Measurements from ENCODE around the gene HPN.

GRCh38 chr19:35094656-35095055, 53.1 kb downstream of the HPN start:
- TF ChIP-seq POLR2AphosphoS5 (IDR thresholded peaks at IDR 0.05; ENCODE audit: low read depth) (no peak), EZH2phosphoT487 (IDR thresholded peaks at IDR 0.05; ENCODE audit: unreplicated experiment) (no peak), EZH2 (IDR thresholded peaks at IDR 0.05; ENCODE audit: low read depth, unreplicated experiment) (no peak)
- TF ChIP-seq, protein P1, sequence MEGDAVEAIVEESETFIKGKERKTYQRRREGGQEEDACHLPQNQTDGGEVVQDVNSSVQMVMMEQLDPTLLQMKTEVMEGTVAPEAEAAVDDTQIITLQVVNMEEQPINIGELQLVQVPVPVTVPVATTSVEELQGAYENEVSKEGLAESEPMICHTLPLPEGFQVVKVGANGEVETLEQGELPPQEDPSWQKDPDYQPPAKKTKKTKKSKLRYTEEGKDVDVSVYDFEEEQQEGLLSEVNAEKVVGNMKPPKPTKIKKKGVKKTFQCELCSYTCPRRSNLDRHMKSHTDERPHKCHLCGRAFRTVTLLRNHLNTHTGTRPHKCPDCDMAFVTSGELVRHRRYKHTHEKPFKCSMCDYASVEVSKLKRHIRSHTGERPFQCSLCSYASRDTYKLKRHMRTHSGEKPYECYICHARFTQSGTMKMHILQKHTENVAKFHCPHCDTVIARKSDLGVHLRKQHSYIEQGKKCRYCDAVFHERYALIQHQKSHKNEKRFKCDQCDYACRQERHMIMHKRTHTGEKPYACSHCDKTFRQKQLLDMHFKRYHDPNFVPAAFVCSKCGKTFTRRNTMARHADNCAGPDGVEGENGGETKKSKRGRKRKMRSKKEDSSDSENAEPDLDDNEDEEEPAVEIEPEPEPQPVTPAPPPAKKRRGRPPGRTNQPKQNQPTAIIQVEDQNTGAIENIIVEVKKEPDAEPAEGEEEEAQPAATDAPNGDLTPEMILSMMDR (conservative IDR thresholded peaks at IDR 0.05; ENCODE audit: low read depth in 2 of 2), result no peak
- TF ChIP-seq, protein P2, sequence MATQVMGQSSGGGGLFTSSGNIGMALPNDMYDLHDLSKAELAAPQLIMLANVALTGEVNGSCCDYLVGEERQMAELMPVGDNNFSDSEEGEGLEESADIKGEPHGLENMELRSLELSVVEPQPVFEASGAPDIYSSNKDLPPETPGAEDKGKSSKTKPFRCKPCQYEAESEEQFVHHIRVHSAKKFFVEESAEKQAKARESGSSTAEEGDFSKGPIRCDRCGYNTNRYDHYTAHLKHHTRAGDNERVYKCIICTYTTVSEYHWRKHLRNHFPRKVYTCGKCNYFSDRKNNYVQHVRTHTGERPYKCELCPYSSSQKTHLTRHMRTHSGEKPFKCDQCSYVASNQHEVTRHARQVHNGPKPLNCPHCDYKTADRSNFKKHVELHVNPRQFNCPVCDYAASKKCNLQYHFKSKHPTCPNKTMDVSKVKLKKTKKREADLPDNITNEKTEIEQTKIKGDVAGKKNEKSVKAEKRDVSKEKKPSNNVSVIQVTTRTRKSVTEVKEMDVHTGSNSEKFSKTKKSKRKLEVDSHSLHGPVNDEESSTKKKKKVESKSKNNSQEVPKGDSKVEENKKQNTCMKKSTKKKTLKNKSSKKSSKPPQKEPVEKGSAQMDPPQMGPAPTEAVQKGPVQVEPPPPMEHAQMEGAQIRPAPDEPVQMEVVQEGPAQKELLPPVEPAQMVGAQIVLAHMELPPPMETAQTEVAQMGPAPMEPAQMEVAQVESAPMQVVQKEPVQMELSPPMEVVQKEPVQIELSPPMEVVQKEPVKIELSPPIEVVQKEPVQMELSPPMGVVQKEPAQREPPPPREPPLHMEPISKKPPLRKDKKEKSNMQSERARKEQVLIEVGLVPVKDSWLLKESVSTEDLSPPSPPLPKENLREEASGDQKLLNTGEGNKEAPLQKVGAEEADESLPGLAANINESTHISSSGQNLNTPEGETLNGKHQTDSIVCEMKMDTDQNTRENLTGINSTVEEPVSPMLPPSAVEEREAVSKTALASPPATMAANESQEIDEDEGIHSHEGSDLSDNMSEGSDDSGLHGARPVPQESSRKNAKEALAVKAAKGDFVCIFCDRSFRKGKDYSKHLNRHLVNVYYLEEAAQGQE (IDR thresholded peaks at IDR 0.05; ENCODE audit: unreplicated experiment), result no peak

All from GM23338 (cell line).